HG03196 (cell line): ENCODE results near the gene ENHO.
"Not testable (repeated sequence)": the region's sequence is repeated elsewhere in the genome, so short reads cannot be mapped to it uniquely, and the experiment has no call there.

ENCODE experiments used
- ATAC-seq: cut with Tn5 transposase; IDR thresholded peaks from one replicate; pipeline ENCODE4 v1.9.1; 2021; ENCODE audit not compliant: unreplicated experiment

ENHO gene

GRCh38 chr9:34482746-34483145, 40.0 kb downstream of the ENHO start:
- ATAC-seq = not testable (repeated sequence)

GRCh38 chr9:34481620-34482019, 41.2 kb downstream of the ENHO start:
- ATAC-seq = not testable (repeated sequence)

GRCh38 chr9:34479431-34479866, 43.3 kb downstream of the ENHO start:
- ATAC-seq = no peak

- ATAC-seq = no peak
Observed at GRCh38 chr9:34477541-34477940, 45.2 kb downstream of the ENHO start.

GRCh38 chr9:34475097-34475496, 47.7 kb downstream of the ENHO start:
- no peak for ATAC-seq
